Endothelial cell of umbilical vein (primary cell): ENCODE data around the gene MTA1. TPM values are rescaled to one million over a fixed set of nuclear protein-coding genes. Genes with fewer than 3 reads are reported as not detected.
A peak's percentile ranks its signal among the peaks of the same experiment; 100 is the strongest.

Experiments used
- BruUV-seq: library from RNA; stranded (reverse); fragments of 400-500 nt; replicated peaks from 2 replicates; lab custom pipeline; 2021; lab: Mats Ljungman, UMichigan
- CTCF ChIA-PET: fragments of 300-600, 350-600 bp; sonication (Branson Sonifier 250); formaldehyde crosslinking; loops from one replicate; lab custom pipeline; 2021; ENCODE audit warnings: antibody characterized with exemption, inconsistent platforms; lab: Charles Lee
- POLR2A ChIA-PET: fragments of 300-600, 350-600 bp; sonication (Branson Sonifier 250); formaldehyde crosslinking; loops from one replicate; lab custom pipeline; 2021; ENCODE audit warnings: antibody characterized with exemption, inconsistent platforms; lab: Charles Lee
- DNase-seq: peaks from one replicate; pipeline ENCODE4 v3.0.0-alpha.2; 2011; ENCODE audit warnings: low read depth, low spot score
- FAIRE-seq: peaks from 2 replicates; lab custom pipeline; 2011; peaks lifted over from hg19 to GRCh38; lab: Jason Lieb, UNC
- H2AFZ ChIP-seq: 2 replicates; pipeline ENCODE4 v1.6.0; 2012; ENCODE audit warnings: low read depth, low read length, control low read depth, inconsistent platforms
- H3K27ac ChIP-seq: 2 replicates; pipeline ENCODE4 v1.5.1; 2011; ENCODE audit warnings: low read depth, mild to moderate bottlenecking, control low read depth, low read length, moderate library complexity; ENCODE audit not compliant: insufficient read depth
- H3K27me3 ChIP-seq, 2 experiments: 2 replicates each; pipeline versions ENCODE4 v1.6.0 to v1.6.1; 2011; ENCODE audit warnings: low read length in 2 of 2, mixed read lengths in 1 of 2; ENCODE audit not compliant: control insufficient read depth in 2 of 2, insufficient read depth in 2 of 2
- H3K36me3 ChIP-seq, 2 experiments: 2 replicates in 1 of 2; 3 replicates in 1 of 2; pipeline ENCODE4 v1.5.1; 2011; ENCODE audit warnings: low read length in 2 of 2, mild to moderate bottlenecking in 1 of 2, moderate library complexity in 1 of 2; ENCODE audit not compliant: control insufficient read depth in 2 of 2, insufficient read depth in 2 of 2; ENCODE audit errors: extremely low read depth in 1 of 2
- H3K4me1 ChIP-seq: 3 replicates; pipeline ENCODE4 v1.5.1; 2011; ENCODE audit warnings: mild to moderate bottlenecking, low read length; ENCODE audit not compliant: control insufficient read depth, insufficient read depth; ENCODE audit errors: extremely low read depth
- H3K4me2 ChIP-seq: 2 replicates; pipeline ENCODE4 v1.6.1; 2011; ENCODE audit warnings: low read length, control low read depth, mixed read lengths; ENCODE audit not compliant: insufficient read depth
- H3K4me3 ChIP-seq, 3 experiments: fragments of 200-600 bp in 1 of 3; sonication (generic), shearing (Covaris generic) in 1 of 3; replicated peaks in 1 of 3; 2 replicates each; pipeline ENCODE4 v1.5.1; 2011 to 2016; ENCODE audit warnings: control low read depth in 3 of 3, low read length in 3 of 3, mild to moderate bottlenecking in 2 of 3, inconsistent platforms in 1 of 3, low read depth in 1 of 3, moderate library complexity in 1 of 3; ENCODE audit not compliant: insufficient read depth in 1 of 3
- H3K79me2 ChIP-seq: 2 replicates; pipeline ENCODE4 v1.6.0; 2012; ENCODE audit warnings: low read length, inconsistent platforms; ENCODE audit not compliant: control insufficient read depth, insufficient read depth
- H3K9ac ChIP-seq: replicated peaks from 2 replicates; pipeline ENCODE3; 2011; ENCODE audit warnings: low read length, control low read depth; ENCODE audit not compliant: insufficient read depth; ENCODE audit errors: extremely low read depth
- H3K9me1 ChIP-seq: replicated peaks from 3 replicates; pipeline ENCODE4 v1.6.0; 2011; ENCODE audit warnings: mild to moderate bottlenecking, low read length; ENCODE audit not compliant: control insufficient read depth, insufficient read depth; ENCODE audit errors: extremely low read depth
- H3K9me3 ChIP-seq: replicated peaks from 2 replicates; pipeline ENCODE4 v1.5.1; 2012; ENCODE audit warnings: low read length, inconsistent platforms; ENCODE audit not compliant: control insufficient read depth, insufficient read depth
- H4K20me1 ChIP-seq: replicated peaks from 2 replicates; pipeline ENCODE3; 2011; ENCODE audit warnings: mild to moderate bottlenecking, low read length; ENCODE audit not compliant: control insufficient read depth, insufficient read depth; ENCODE audit errors: extremely low read depth
- CTCF ChIP-seq, 2 donors: IDR thresholded peaks; 1 replicate in 1 of 2; 2 replicates in 1 of 2; pipeline ENCODE4 v1.5.1; 2011; ENCODE audit warnings: low read length in 2 of 2, mild to moderate bottlenecking in 2 of 2, moderate library complexity in 2 of 2, control low read depth in 1 of 2, inconsistent platforms in 1 of 2, low read depth in 1 of 2; ENCODE audit not compliant: insufficient read depth in 1 of 2; ENCODE audit errors: extremely low read depth in 1 of 2
- EZH2 ChIP-seq: IDR thresholded peaks from 2 replicates; pipeline ENCODE4 v1.6.1; 2012; ENCODE audit warnings: borderline replicate concordance, low read depth, mild to moderate bottlenecking, moderate library complexity, low read length, inconsistent platforms; ENCODE audit not compliant: severe bottlenecking
- FOS ChIP-seq: IDR thresholded peaks from 2 replicates; pipeline ENCODE4 v1.6.1; 2011; ENCODE audit warnings: mild to moderate bottlenecking, low read length, moderate library complexity, borderline replicate concordance; ENCODE audit not compliant: insufficient read depth
- GATA2 ChIP-seq: IDR thresholded peaks from 2 replicates; pipeline ENCODE4 v1.7.0; 2011; ENCODE audit warnings: low read depth, mild to moderate bottlenecking, moderate library complexity, mixed read lengths, low read length; ENCODE audit not compliant: insufficient read length, insufficient read depth
- JUN ChIP-seq: IDR thresholded peaks from 2 replicates; pipeline ENCODE4 v1.6.1; 2011; ENCODE audit warnings: borderline replicate concordance, low read depth; ENCODE audit not compliant: insufficient read length, insufficient read depth
- MAX ChIP-seq: IDR thresholded peaks from 2 replicates; pipeline ENCODE4 v1.6.1; 2011; ENCODE audit not compliant: insufficient read depth, insufficient read length
- MYC ChIP-seq: IDR thresholded peaks from one replicate; pipeline ENCODE4 v1.6.1; 2011; ENCODE audit warnings: mild to moderate bottlenecking, low read depth, low read length
- POLR2A ChIP-seq: IDR thresholded peaks from 2 replicates; pipeline ENCODE4 v1.6.1; 2012; ENCODE audit warnings: low read depth, mild to moderate bottlenecking, control low read depth, low read length
- POLR2AphosphoS5 ChIP-seq: IDR thresholded peaks from 2 replicates; pipeline ENCODE4 v1.6.1; 2012; ENCODE audit warnings: low read depth, mild to moderate bottlenecking, control low read depth, low read length, moderate library complexity; ENCODE audit not compliant: insufficient read depth
- dilution Hi-C: fragments of 300-500 bp; cut with MboI; formaldehyde crosslinking; loops from one replicate; pipeline ENCODE4 v1.15.0; 2019; ENCODE audit warnings: low sequenced_read_pairs; ENCODE audit not compliant: extremely low pct_ligation_motif_present
- intact Hi-C: fragments of 100-400 bp; cut with micrococcal nuclease; formaldehyde crosslinking; loops from one replicate; pipeline ENCODE4 v1.10.0; 2022
- polyA plus RNA-seq, 4 experiments: library from polyadenylated mRNA; depleted of rRNA in 3 of 4; stranded (reverse) in 3 of 4; unstranded in 1 of 4; fragments of >200 nt; gene quantifications; 2 replicates each; pipeline versions ENCODE4 v1.2.1 to v1.2.3, GENCODE V29; 2011 to 2012; ENCODE audit warnings: missing spikeins in 1 of 4
- total RNA-seq: library from RNA; stranded (reverse); gene quantifications from 2 replicates; pipeline ENCODE4 v1.2.3, GENCODE V29; 2021

MTA1 gene
- total and polyA plus RNA-seq, 2 donors (not counting 3 experiments of a cell fraction or from before 2014, with no cell fraction given), result 85.2 to 167 TPM

- H3K4me2 ChIP-seq, result peak overlapping the region; percentile 8
- dilution Hi-C loops (no loop called here), intact Hi-C loops (loop anchor here (1.0 kb wide), 1 partner anchor 8 kb away; no protein-coding TSS in a partner anchor)
- no peak overlapping the region for H2AFZ ChIP-seq
- H3K9ac ChIP-seq, result no peak overlapping the region
- ChIA-PET CTCF (interaction anchor here (1.1 kb wide), 3 partner anchors 27 to 70 kb away, joined by 3 to 4 read pairs (median 3); no protein-coding TSS in a partner anchor), POLR2A (no interaction called here)
- H3K4me1 ChIP-seq, result peaks cover 18% of the 10 kb centered on the region
- no peaks in the 10 kb centered on the region for H4K20me1 ChIP-seq
- H3K27ac ChIP-seq, result no peak overlapping the region
- H3K9me3 ChIP-seq, result no peaks in the 10 kb centered on the region
- H3K4me3 ChIP-seq, result no peak overlapping the region
- H3K27me3 ChIP-seq, result no peaks in the 10 kb centered on the region
- no TSS peak for BruUV-seq
- H3K79me2 ChIP-seq, result peaks cover 68% of the 10 kb centered on the region
- TF ChIP-seq CTCF (IDR thresholded peaks at IDR 0.05; ENCODE audit: extremely low read depth in 1 of 2, insufficient read depth in 1 of 2, low read depth in 1 of 2, low read length in 2 of 2) (no peak), MYC (no peak), JUN (no peak), GATA2 (no peak), FOS (no peak), POLR2AphosphoS5 (no peak), MAX (no peak), EZH2 (no peak), POLR2A (no peak)
- FAIRE-seq (no peak), DNase-seq (no peak)
- H3K36me3 ChIP-seq, result peaks cover 0 to 9% of the 10 kb centered on the region in 2 experiments
- no peaks in the 10 kb centered on the region for H3K9me1 ChIP-seq
Measured at GRCh38 chr14:105421723-105422615, 2.3 kb downstream of the MTA1 start.
